ENCODE measurements around the gene TMPRSS2.

- TF ChIP-seq POLR2AphosphoS5 (IDR thresholded peaks at IDR 0.05; ENCODE audit: borderline replicate concordance, low read depth, low read length) (no peak), EZH2 (IDR thresholded peaks at IDR 0.05) (no peak)
Observed at GRCh38 chr21:41511858-41512257, 3.9 kb upstream of the TMPRSS2 start.

Data from SK-N-MC (cell line).